WTC11 (cell line): ENCODE results near the gene MDK.

Source experiments
- ATF2 ChIP-seq: sonication (generic); formaldehyde crosslinking; IDR thresholded peaks from 2 replicates; pipeline ENCODE4 v1.8.1; 2022; ENCODE audit warnings: low read depth, missing genetic modification reagents, borderline replicate concordance
- CBFB ChIP-seq: sonication (generic); formaldehyde crosslinking; IDR thresholded peaks from 2 replicates; pipeline ENCODE4 v1.8.1; 2022; ENCODE audit warnings: mild to moderate bottlenecking, low read depth, missing genetic modification reagents
- CTCF ChIP-seq: fragments of 200-600 bp; IDR thresholded peaks from 2 replicates; pipeline ENCODE4 v1.8.0; 2022; ENCODE audit warnings: antibody characterized with exemption
- FOXK1 ChIP-seq: sonication (generic); formaldehyde crosslinking; IDR thresholded peaks from 2 replicates; pipeline ENCODE4 v1.8.0; 2022; ENCODE audit warnings: mild to moderate bottlenecking, moderate library complexity, missing genetic modification reagents
- KAT7 ChIP-seq: sonication (generic); formaldehyde crosslinking; IDR thresholded peaks from 2 replicates; pipeline ENCODE4 v1.8.1; 2023; ENCODE audit warnings: missing genetic modification reagents, mild to moderate bottlenecking, borderline replicate concordance
- MLX ChIP-seq: sonication (generic); formaldehyde crosslinking; IDR thresholded peaks from 2 replicates; pipeline ENCODE4 v1.8.1; 2023; ENCODE audit warnings: mild to moderate bottlenecking, missing genetic modification reagents, moderate library complexity
- NFYB ChIP-seq: sonication (generic); formaldehyde crosslinking; conservative IDR thresholded peaks from 2 replicates; pipeline ENCODE4 v1.8.0; 2022; ENCODE audit warnings: low read depth, missing genetic modification reagents
- RELA ChIP-seq: sonication (generic); formaldehyde crosslinking; IDR thresholded peaks from 2 replicates; pipeline ENCODE4 v1.8.1; 2022; ENCODE audit warnings: missing genetic modification reagents, mild to moderate bottlenecking, borderline replicate concordance
- SP1 ChIP-seq: sonication (generic); formaldehyde crosslinking; conservative IDR thresholded peaks from 2 replicates; pipeline ENCODE4 v1.8.1; 2022; ENCODE audit warnings: missing genetic modification reagents
- TEAD1 ChIP-seq: sonication (generic); formaldehyde crosslinking; IDR thresholded peaks from 2 replicates; pipeline ENCODE4 v1.8.0; 2022; ENCODE audit warnings: mild to moderate bottlenecking, missing genetic modification reagents
- USF2 ChIP-seq: sonication (generic); formaldehyde crosslinking; IDR thresholded peaks from 2 replicates; pipeline ENCODE4 v1.8.1; 2023; ENCODE audit warnings: mild to moderate bottlenecking, missing genetic modification reagents, moderate library complexity

GRCh38 chr11:46410021-46410420 lies 28.6 kb downstream of the MDK start:
- no peak for TF ChIP-seq SP1
- no peak for TF ChIP-seq MLX (CRISPR knock-in tag)
- no peak for TF ChIP-seq NFYB (CRISPR knock-in tag)
- TF ChIP-seq KAT7, result no peak
- no peak for TF ChIP-seq CTCF
- TF ChIP-seq RELA, result no peak
- no peak for TF ChIP-seq TEAD1 (CRISPR knock-in tag)
- TF ChIP-seq USF2 (CRISPR knock-in tag), result no peak
- TF ChIP-seq ATF2 (CRISPR knock-in tag), result no peak
- TF ChIP-seq FOXK1 (CRISPR knock-in tag), result no peak
- TF ChIP-seq CBFB (CRISPR knock-in tag), result no peak
